Body of pancreas (tissue), 4 donors: ENCODE measurements around the gene STRBP.

Source experiments
- CTCF ChIP-seq, 7 experiments: fragments of 450-650 bp in 4 of 7; fragments of 200-600 bp in 3 of 7; sonication (generic) in 3 of 7; IDR thresholded peaks; one replicate each; pipeline ENCODE4 v1.5.1; 2016 to 2019; ENCODE audit warnings: antibody characterized with exemption in 7 of 7
- POLR2A ChIP-seq, 3 donors: fragments of 450-650 bp; IDR thresholded peaks; one replicate each; pipeline ENCODE4 v1.6.1; 2016; ENCODE audit warnings: antibody characterized with exemption in 3 of 3, mild to moderate bottlenecking in 2 of 3

- no peak for TF ChIP-seq CTCF (IDR thresholded peaks at IDR 0.05)
- TF ChIP-seq POLR2A (IDR thresholded peaks at IDR 0.05) = no peak
These were observed 1.6 kb downstream of the STRBP start for GRCh38 chr9:123266655-123267399.
